Stomach (tissue), 9 donors: ENCODE data around the gene EGFL8. TPM values are rescaled to one million over a fixed set of nuclear protein-coding genes. Genes with fewer than 3 reads are reported as not detected.

ENCODE experiments used
- DNase-seq, 2 donors: peaks; one replicate each; pipeline versions ENCODE4 v3.0.0 to v3.0.0-alpha.2; 2013 to 2019
- H3K27ac ChIP-seq, 5 donors: fragments of 200-600 bp in 4 of 5; sonication (generic) in 4 of 5; one replicate each; pipeline ENCODE4 v1.5.1; 2013 to 2019; ENCODE audit warnings: mild to moderate bottlenecking in 1 of 5, moderate library complexity in 1 of 5
- H3K27me3 ChIP-seq, 3 donors: fragments of 200-600 bp; sonication (generic); one replicate each; pipeline ENCODE4 v1.5.1; 2017 to 2019; ENCODE audit warnings: mixed run types in 1 of 3
- H3K36me3 ChIP-seq, 4 donors: fragments of 200-600 bp; sonication (generic); 1 replicate in 3 of 4; 2 replicates in 1 of 4; pipeline ENCODE4 v1.5.1; 2016 to 2019
- H3K4me1 ChIP-seq, 4 donors: fragments of 200-600 bp; sonication (generic); one replicate each; pipeline ENCODE4 v1.5.1; 2016 to 2019
- H3K4me3 ChIP-seq, 4 donors: fragments of 200-600 bp; sonication (generic) in 3 of 4; one replicate each; pipeline ENCODE4 v1.5.1; 2016 to 2019; ENCODE audit warnings: mild to moderate bottlenecking in 1 of 4
- H3K9me3 ChIP-seq, 4 donors: fragments of 200-600 bp; sonication (generic); one replicate each; pipeline ENCODE4 v1.5.1; 2016 to 2019
- CTCF ChIP-seq, 7 experiments: fragments of 450-650 bp in 4 of 7; fragments of 200-600 bp in 3 of 7; sonication (generic) in 3 of 7; IDR thresholded peaks; one replicate each; pipeline ENCODE4 v1.5.1; 2016 to 2019; ENCODE audit warnings: antibody characterized with exemption in 7 of 7, control low read depth in 2 of 7, mild to moderate bottlenecking in 1 of 7
- EP300 ChIP-seq: sonication (generic); formaldehyde crosslinking; IDR thresholded peaks from one replicate; pipeline ENCODE4 v1.6.1; 2017; ENCODE audit warnings: antibody characterized with exemption
- POLR2A ChIP-seq, 4 donors: fragments of 450-650 bp; IDR thresholded peaks; one replicate each; pipeline ENCODE4 v1.6.1; 2016; ENCODE audit warnings: antibody characterized with exemption in 4 of 4, control low read depth in 2 of 4, mild to moderate bottlenecking in 1 of 4, moderate library complexity in 1 of 4
- POLR2AphosphoS5 ChIP-seq, 3 donors: sonication (generic); formaldehyde crosslinking; IDR thresholded peaks; one replicate each; pipeline ENCODE4 v1.6.1; 2016; ENCODE audit warnings: antibody characterized with exemption in 3 of 3
- WGBS, 5 donors: extraction: QIAGEN DNeasy Blood & Tissue Kit in 3 of 5; methylation state at CpG; one replicate each; pipeline versions ENCODE4 v1.1.5 to v1.1.7; 2013 to 2018; 5-methylcytosine and 5-hydroxymethylcytosine counted together
- intact Hi-C: fragments of 100-400 bp; cut with DNase I; formaldehyde crosslinking; loops from one replicate; pipeline ENCODE4 v1.15.1; 2023; ENCODE audit warnings: low total_unique reads
- polyA plus RNA-seq, 3 donors: library from polyadenylated mRNA; stranded (reverse); fragments of 200-250 nt; gene quantifications; one replicate each; pipeline ENCODE4 v1.2.3, GENCODE V29; 2013
- total RNA-seq, 5 donors: library from RNA; depleted of rRNA; stranded (reverse); fragments of >200 nt; gene quantifications; one replicate each; pipeline versions ENCODE4 v1.1.0 to v1.2.3, GENCODE V29; 2014 to 2016
- donor health status: healthy with polysubstance abuse.
- donor health status: Bipolar disorder and iron deficiency.
- donor health status: healthy.

EGFL8 gene
- total and polyA plus RNA-seq, 8 donors: 0.87 to 224 (median 15.6) TPM

GRCh38 chr6:32175711-32176475 lies 11.5 kb downstream of the EGFL8 start, which contains the start of gene AGPAT1:
TSS of gene AGPAT1 (minus strand) at chr6:32176084. CDS start at chr6:32171496, 4,588 bp downstream.
- H3K36me3 ChIP-seq: peaks cover 15 to 18% (median 17%) of the 10 kb centered on the region in 4 donors
- H3K4me3 ChIP-seq: peak within 1 kb of the TSS; percentile 86 to 98 (median 88)
- H3K27me3 ChIP-seq: no peaks in the 10 kb centered on the region
- peak within 1 kb of the TSS; percentile 91 to 100 (median 92) for H3K27ac ChIP-seq
- peaks cover 47 to 74% (median 59%) of the 10 kb centered on the region in 4 donors for H3K4me1 ChIP-seq
- intact Hi-C loops: no loop called here
- no peaks in the 10 kb centered on the region for H3K9me3 ChIP-seq
- DNase-seq: peak; percentile 98 to 99
- 0 to 1% (median 0%) methylated on average over 24 to 27 of the region's 27 CpGs for WGBS, 5 donors
- TF ChIP-seq EP300: no peak
- TF ChIP-seq CTCF (IDR thresholded peaks at IDR 0.05): no peak
- TF ChIP-seq POLR2A (IDR thresholded peaks at IDR 0.05): peak in 1 of 4 donors; percentile 27
- peak; percentile 46 to 76 (median 47) for TF ChIP-seq POLR2AphosphoS5 (IDR thresholded peaks at IDR 0.05)

- 16 to 32% (median 18%) methylated on average over 5 of the region's 5 CpGs for WGBS, 5 donors
- TF ChIP-seq POLR2AphosphoS5 (IDR thresholded peaks at IDR 0.05) (peak; percentile 8 to 29 (median 24)), EP300 (no peak)
- Histone ChIP-seq H3K36me3 (peaks cover 18 to 21% (median 20%) of the 10 kb centered on the region in 4 donors), H3K4me1 (peaks cover 51 to 81% (median 64%) of the 10 kb centered on the region in 4 donors), H3K27ac (peak overlapping the region; percentile 91 to 100 (median 92)), H3K9me3 (no peaks in the 10 kb centered on the region), H3K27me3 (no peaks in the 10 kb centered on the region), H3K4me3 (peak overlapping the region; percentile 86 to 98 (median 88))
- no peak for DNase-seq
- intact Hi-C loops: no loop called here
These were observed 12.2 kb downstream of the EGFL8 start for GRCh38 chr6:32176476-32177182.

- WGBS, 5 donors: 0 to 1% (median 0%) methylated on average over 20 of the region's 20 CpGs
These were observed 12.9 kb downstream of the EGFL8 start for GRCh38 chr6:32177183-32177787.

More at GRCh38 chr6:32177183-32177787, 12.9 kb downstream of the EGFL8 start:
- DNase-seq: no peak
- intact Hi-C loops: no loop called here
- no peaks in the 10 kb centered on the region for H3K27me3 ChIP-seq
- peak overlapping the region; percentile 86 to 98 (median 88) for H3K4me3 ChIP-seq
- no peaks in the 10 kb centered on the region for H3K9me3 ChIP-seq
- peaks cover 58 to 87% (median 70%) of the 10 kb centered on the region in 4 donors for H3K4me1 ChIP-seq
- TF ChIP-seq CTCF (IDR thresholded peaks at IDR 0.05) (no peak), EP300 (peak; percentile 16), POLR2AphosphoS5 (IDR thresholded peaks at IDR 0.05) (peak in 2 of 3 donors; percentile 2 to 69), POLR2A (IDR thresholded peaks at IDR 0.05) (no peak)
- H3K27ac ChIP-seq: peak overlapping the region; percentile 91 to 100 (median 92)
- peaks cover 20 to 27% (median 26%) of the 10 kb centered on the region in 4 donors for H3K36me3 ChIP-seq
